Endothelial cell (in vitro differentiated cells): ENCODE data around the gene NUDT14. TPM values are rescaled to one million over a fixed set of nuclear protein-coding genes. Genes with fewer than 3 reads are reported as not detected.

Experiments
- DNase-seq: peaks from one replicate; pipeline ENCODE4 v3.0.0; 2021; ENCODE audit warnings: low spot score
- H3K27ac Mint-ChIP-seq: one replicate; pipeline ENCODE4 v1.8.0; 2021; ENCODE audit warnings: mixed read lengths, inconsistent platforms; ENCODE audit not compliant: unreplicated experiment
- H3K27me3 Mint-ChIP-seq: one replicate; pipeline ENCODE4 v1.8.0; 2021; ENCODE audit warnings: mild to moderate bottlenecking, moderate library complexity, mixed read lengths, inconsistent platforms; ENCODE audit not compliant: unreplicated experiment
- H3K36me3 Mint-ChIP-seq: one replicate; pipeline ENCODE4 v1.8.0; 2021; ENCODE audit warnings: mild to moderate bottlenecking, low read depth, mixed read lengths, inconsistent platforms; ENCODE audit not compliant: unreplicated experiment
- H3K4me1 Mint-ChIP-seq: one replicate; pipeline ENCODE4 v1.8.0; 2021; ENCODE audit warnings: mild to moderate bottlenecking, mixed read lengths, inconsistent platforms; ENCODE audit not compliant: unreplicated experiment
- H3K4me3 Mint-ChIP-seq: one replicate; pipeline ENCODE4 v1.8.0; 2021; ENCODE audit warnings: mild to moderate bottlenecking, mixed read lengths, inconsistent platforms; ENCODE audit not compliant: unreplicated experiment
- H3K9me3 Mint-ChIP-seq: one replicate; pipeline ENCODE4 v1.8.0; 2021; ENCODE audit warnings: mixed read lengths, inconsistent platforms; ENCODE audit not compliant: unreplicated experiment
- CTCF ChIP-seq: fragments of 200-600 bp; sonication (generic); IDR thresholded peaks from one replicate; pipeline ENCODE4 v1.5.0; 2021; ENCODE audit warnings: antibody characterized with exemption; ENCODE audit not compliant: unreplicated experiment
- total RNA-seq: library from RNA; stranded (reverse); fragmentation: NEBNext Ultra II Directional; extraction: Animal tissue kit (Norgen Biotek cat#: 25700); gene quantifications from one replicate; pipeline ENCODE4 v1.2.1, GENCODE V29; 2021; ENCODE audit not compliant: unreplicated experiment

The NUDT14 gene
- total RNA-seq, 1 donor from 2014 or later, result 135 TPM

GRCh38 chr14:105137481-105138020 lies 43.6 kb downstream of the NUDT14 start:
- no peak for DNase-seq
- peaks cover 31% of the 10 kb centered on the region for H3K36me3 Mint-ChIP-seq
- H3K9me3 Mint-ChIP-seq, result peaks cover 6% of the 10 kb centered on the region
- H3K4me3 Mint-ChIP-seq, result no peak overlapping the region
- no peaks in the 10 kb centered on the region for H3K4me1 Mint-ChIP-seq
- H3K27me3 Mint-ChIP-seq, result peaks cover 15% of the 10 kb centered on the region
- no peak overlapping the region for H3K27ac Mint-ChIP-seq
- TF ChIP-seq CTCF, result no peak

DNA sequence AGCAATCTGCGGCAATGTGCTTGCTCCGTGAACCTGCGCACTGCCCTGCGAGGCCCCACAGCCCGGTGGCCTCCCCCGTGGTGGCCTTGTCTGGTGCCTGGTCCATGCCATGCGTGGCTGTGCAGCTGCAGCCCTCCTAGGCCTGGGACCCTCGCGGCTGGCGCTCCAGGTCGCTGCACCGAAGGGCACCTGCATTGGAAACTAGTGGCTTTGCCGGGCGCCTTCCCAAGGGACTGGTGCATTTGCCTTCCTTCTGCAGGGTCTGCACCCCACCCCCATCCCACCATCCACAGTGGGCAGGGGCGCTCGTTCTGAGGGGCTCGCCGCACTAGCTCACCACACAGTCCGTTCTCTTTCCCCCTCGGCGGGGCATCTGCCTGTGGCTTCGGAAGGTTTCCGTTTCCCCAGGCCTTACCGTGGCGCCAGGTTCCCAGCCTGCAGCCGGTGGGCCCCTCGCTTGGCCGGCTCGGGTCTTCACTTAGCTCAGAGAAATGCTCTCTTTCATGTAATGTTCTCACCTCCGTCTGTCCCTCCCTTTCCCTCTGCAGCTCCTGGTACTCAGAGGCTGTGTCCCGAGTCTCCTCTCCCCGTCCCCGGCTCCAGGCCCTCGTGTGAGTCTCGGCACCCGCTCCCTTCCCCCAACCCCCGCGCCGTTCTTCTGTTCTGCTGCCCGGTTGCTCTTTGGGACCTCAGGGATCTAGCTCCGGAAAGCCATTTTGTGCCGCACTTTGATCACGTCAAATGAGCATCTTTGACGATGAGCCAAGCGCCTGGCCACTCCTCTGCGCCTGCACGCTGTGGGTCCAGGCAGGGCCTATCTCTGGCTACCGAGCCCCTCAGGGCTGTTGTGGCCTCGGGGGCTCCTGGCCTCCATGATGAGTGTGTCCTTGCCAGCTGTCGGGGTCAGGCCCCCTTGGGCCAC lies 44.5 kb downstream of the NUDT14 start:
- TF ChIP-seq CTCF, result no peak
- peaks cover 8% of the 10 kb centered on the region for H3K27me3 Mint-ChIP-seq

DNA sequence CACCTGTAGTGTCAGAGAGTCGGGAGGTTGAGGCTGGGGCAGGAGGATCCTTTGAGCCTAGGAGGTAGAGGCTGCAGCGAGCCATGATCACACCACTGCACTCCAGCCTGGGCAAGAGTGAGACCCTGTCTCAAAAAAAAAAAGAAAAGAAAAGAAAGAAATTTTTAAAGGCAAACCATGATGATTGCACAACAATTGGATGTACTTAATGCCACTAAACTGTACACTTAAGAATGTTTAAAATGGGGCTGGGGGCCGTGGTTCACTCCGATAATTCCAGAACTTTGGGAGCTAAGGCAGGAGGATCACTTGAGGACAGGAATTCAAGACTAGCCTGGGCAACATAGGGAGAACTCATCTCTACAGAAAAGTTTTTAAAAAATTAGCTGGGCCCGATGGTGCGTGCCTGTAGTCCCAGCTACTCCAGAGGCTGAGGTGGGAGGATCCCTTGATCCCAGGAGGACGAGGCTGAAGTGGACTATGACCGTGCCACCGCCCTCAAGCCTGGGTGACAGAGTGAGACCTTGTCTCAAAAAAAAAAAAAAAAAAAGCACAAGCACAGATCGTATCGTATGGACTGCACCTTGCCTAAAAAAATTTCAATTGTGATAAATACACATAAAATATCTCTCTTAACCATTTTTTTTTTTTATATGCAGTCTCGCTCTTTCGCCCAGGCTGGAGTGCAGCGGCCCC lies 45.3 kb downstream of the NUDT14 start:
- no peak for DNase-seq
- no peak overlapping the region for H3K4me3 Mint-ChIP-seq
- H3K27ac Mint-ChIP-seq, result no peak overlapping the region
- H3K27me3 Mint-ChIP-seq, result peaks cover 4% of the 10 kb centered on the region
- no peaks in the 10 kb centered on the region for H3K4me1 Mint-ChIP-seq
- TF ChIP-seq CTCF, result no peak
- peaks cover 14% of the 10 kb centered on the region for H3K36me3 Mint-ChIP-seq
- peaks cover 6% of the 10 kb centered on the region for H3K9me3 Mint-ChIP-seq

More for the DNA sequence above, 44.5 kb downstream of the NUDT14 start:
- H3K4me1 Mint-ChIP-seq, result no peaks in the 10 kb centered on the region
- H3K36me3 Mint-ChIP-seq, result peaks cover 23% of the 10 kb centered on the region
- no peak overlapping the region for H3K4me3 Mint-ChIP-seq
- no peak for DNase-seq
- H3K9me3 Mint-ChIP-seq, result peaks cover 6% of the 10 kb centered on the region
- H3K27ac Mint-ChIP-seq, result no peak overlapping the region

- Mint-ChIP-seq H3K9me3 (peaks cover 10% of the 10 kb centered on the region), H3K4me1 (no peaks in the 10 kb centered on the region), H3K36me3 (peaks cover 7% of the 10 kb centered on the region), H3K27ac (no peak overlapping the region), H3K27me3 (no peaks in the 10 kb centered on the region), H3K4me3 (no peak overlapping the region)
- TF ChIP-seq CTCF, result no peak
- DNase-seq, result no peak
Measured at GRCh38 chr14:105132921-105133654, 48.0 kb downstream of the NUDT14 start.
